A673 (cell line): ENCODE measurements around the gene SLC16A7. TPM values are rescaled to one million over a fixed set of nuclear protein-coding genes. Genes with fewer than 3 reads are reported as not detected.

ENCODE experiments used
- BruUV-seq: library from RNA; stranded (reverse); fragments of 400-500 nt; replicated peaks from 2 replicates; lab custom pipeline; 2021; lab: Mats Ljungman, UMichigan
- CTCF ChIA-PET: fragments of 300-600 bp; sonication (Branson Sonifier 250); formaldehyde crosslinking; loops from one replicate; lab custom pipeline; 2022; ENCODE audit warnings: antibody characterized with exemption; lab: Charles Lee
- POLR2A ChIA-PET: fragments of 300-600 bp; sonication (Branson Sonifier 250); formaldehyde crosslinking; loops from one replicate; lab custom pipeline; 2022; ENCODE audit warnings: antibody characterized with exemption; ENCODE audit not compliant: low non-redundant PET; lab: Charles Lee
- DNase-seq: peaks from one replicate; pipeline ENCODE4 v3.0.0-alpha.2; 2015; ENCODE audit warnings: low spot score
- H3K27ac ChIP-seq: fragments of 200-600 bp; sonication (generic); 2 replicates; pipeline ENCODE4 v1.5.1; 2016; ENCODE audit warnings: mixed run types, low read depth, mild to moderate bottlenecking, mixed read lengths, antibody characterized with exemption, low read length; ENCODE audit not compliant: poor library complexity, severe bottlenecking
- H3K27me3 ChIP-seq: fragments of 200-600 bp; sonication (generic); replicated peaks from 2 replicates; pipeline ENCODE4 v1.6.1; 2017; ENCODE audit warnings: mixed run types, low read depth, mild to moderate bottlenecking, mixed read lengths, antibody characterized with exemption, low read length; ENCODE audit not compliant: insufficient read depth, poor library complexity
- H3K36me3 ChIP-seq: fragments of 200-600 bp; sonication (generic); 2 replicates; pipeline ENCODE4 v1.6.1; 2016; ENCODE audit warnings: mixed run types, mild to moderate bottlenecking, mixed read lengths, antibody characterized with exemption, low read length; ENCODE audit not compliant: insufficient read depth, poor library complexity, severe bottlenecking
- H3K4me1 ChIP-seq: fragments of 200-600 bp; sonication (generic); 2 replicates; pipeline ENCODE4 v1.6.1; 2017; ENCODE audit warnings: mixed run types, mild to moderate bottlenecking, mixed read lengths, antibody characterized with exemption, low read length; ENCODE audit not compliant: insufficient read depth, poor library complexity, severe bottlenecking
- H3K4me3 ChIP-seq: fragments of 200-600 bp; sonication (generic); 2 replicates; pipeline ENCODE4 v1.5.1; 2016; ENCODE audit warnings: low read depth, mixed run types, mild to moderate bottlenecking, mixed read lengths, low read length; ENCODE audit not compliant: poor library complexity, severe bottlenecking
- H3K9me3 ChIP-seq: fragments of 200-600 bp; sonication (generic); 2 replicates; pipeline ENCODE4 v1.6.1; 2016; ENCODE audit warnings: mixed run types, low read depth, mild to moderate bottlenecking, mixed read lengths, antibody characterized with exemption, low read length; ENCODE audit not compliant: poor library complexity, severe bottlenecking
- EZH2 ChIP-seq: fragments of 200-600 bp; sonication (generic); IDR thresholded peaks from 2 replicates; pipeline ENCODE4 v1.6.1; 2017; ENCODE audit warnings: borderline replicate concordance, low read depth, mild to moderate bottlenecking, mixed read lengths, antibody characterized with exemption, low read length; ENCODE audit not compliant: poor library complexity, severe bottlenecking
- intact Hi-C: fragments of 100-400 bp; cut with micrococcal nuclease; formaldehyde crosslinking; loops from one replicate; pipeline ENCODE4 v1.10.0; 2022; ENCODE audit not compliant: unreplicated experiment
- total RNA-seq: library from RNA; stranded (reverse); gene quantifications from 2 replicates; pipeline ENCODE4 v1.2.3, GENCODE V29; 2021
- TF ChIP-seq, protein P1 (sequence below): fragments of 300-800, 200-600 bp; sonication (generic); conservative IDR thresholded peaks from 2 replicates; pipeline ENCODE4 v1.5.1; 2017; ENCODE audit warnings: low read depth, mild to moderate bottlenecking, antibody characterized with exemption, low read length, moderate library complexity, mixed read lengths

The SLC16A7 gene
- total RNA-seq, 1 experiment from 2014 or later, result 2.5 TPM

DNA sequence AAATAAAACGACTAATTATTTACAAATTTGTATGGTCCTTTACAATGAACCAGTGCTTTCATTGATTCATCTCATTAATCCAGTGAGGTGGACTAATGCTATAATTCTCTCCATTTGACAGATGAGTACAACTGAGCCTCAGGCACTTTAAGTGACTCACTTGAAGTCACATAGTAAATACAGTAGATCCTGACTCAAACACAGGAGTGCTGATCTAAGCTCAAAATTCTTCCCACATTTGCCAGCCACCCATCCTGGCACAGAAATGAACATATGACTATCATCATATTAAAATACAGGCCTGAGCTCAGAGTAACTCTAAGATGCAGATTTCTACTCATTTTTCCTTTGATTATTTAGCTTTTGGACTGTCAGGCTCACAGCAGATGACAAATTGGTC lies 30.6 kb downstream of the SLC16A7 start:
- Histone ChIP-seq H3K27me3 (no peaks in the 10 kb centered on the region), H3K9me3 (no peaks in the 10 kb centered on the region), H3K4me3 (no peak overlapping the region), H3K27ac (no peak overlapping the region), H3K4me1 (no peaks in the 10 kb centered on the region), H3K36me3 (no peaks in the 10 kb centered on the region)
- no TSS peak for BruUV-seq
- intact Hi-C loops, result no loop called here
- ChIA-PET POLR2A (no interaction called here), CTCF (no interaction called here)
- no peak for DNase-seq
- no peak for TF ChIP-seq EZH2
- TF ChIP-seq, protein P1, sequence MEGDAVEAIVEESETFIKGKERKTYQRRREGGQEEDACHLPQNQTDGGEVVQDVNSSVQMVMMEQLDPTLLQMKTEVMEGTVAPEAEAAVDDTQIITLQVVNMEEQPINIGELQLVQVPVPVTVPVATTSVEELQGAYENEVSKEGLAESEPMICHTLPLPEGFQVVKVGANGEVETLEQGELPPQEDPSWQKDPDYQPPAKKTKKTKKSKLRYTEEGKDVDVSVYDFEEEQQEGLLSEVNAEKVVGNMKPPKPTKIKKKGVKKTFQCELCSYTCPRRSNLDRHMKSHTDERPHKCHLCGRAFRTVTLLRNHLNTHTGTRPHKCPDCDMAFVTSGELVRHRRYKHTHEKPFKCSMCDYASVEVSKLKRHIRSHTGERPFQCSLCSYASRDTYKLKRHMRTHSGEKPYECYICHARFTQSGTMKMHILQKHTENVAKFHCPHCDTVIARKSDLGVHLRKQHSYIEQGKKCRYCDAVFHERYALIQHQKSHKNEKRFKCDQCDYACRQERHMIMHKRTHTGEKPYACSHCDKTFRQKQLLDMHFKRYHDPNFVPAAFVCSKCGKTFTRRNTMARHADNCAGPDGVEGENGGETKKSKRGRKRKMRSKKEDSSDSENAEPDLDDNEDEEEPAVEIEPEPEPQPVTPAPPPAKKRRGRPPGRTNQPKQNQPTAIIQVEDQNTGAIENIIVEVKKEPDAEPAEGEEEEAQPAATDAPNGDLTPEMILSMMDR, result no peak

DNA sequence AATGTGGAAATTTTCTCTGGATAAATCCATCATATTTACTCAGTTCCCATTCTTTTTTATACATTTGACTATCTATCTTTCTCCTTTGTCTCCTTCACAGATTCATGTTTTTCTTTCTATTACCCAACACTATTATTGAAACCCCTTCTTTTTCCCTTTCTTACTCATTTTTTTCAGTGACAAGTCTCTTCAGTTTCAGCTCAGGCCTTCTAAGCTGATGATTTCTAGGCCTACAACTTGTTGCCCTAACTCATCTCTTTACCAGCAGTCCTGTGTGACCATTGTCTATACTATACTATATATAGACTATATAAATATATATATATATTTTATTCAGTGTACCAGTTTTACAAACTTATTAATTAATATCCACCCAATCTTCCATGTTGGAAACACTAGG lies 31.8 kb downstream of the SLC16A7 start:
- CTCF ChIA-PET, result no interaction called here
- DNase-seq, result no peak
- Histone ChIP-seq H3K4me1 (no peaks in the 10 kb centered on the region), H3K9me3 (no peaks in the 10 kb centered on the region), H3K4me3 (no peak overlapping the region), H3K27ac (no peak overlapping the region), H3K36me3 (no peaks in the 10 kb centered on the region), H3K27me3 (no peaks in the 10 kb centered on the region)
- TF ChIP-seq, protein P1, result no peak
- no peak for TF ChIP-seq EZH2
- POLR2A ChIA-PET, result no interaction called here
- BruUV-seq, result no TSS peak
- intact Hi-C loops, result no loop called here

DNA sequence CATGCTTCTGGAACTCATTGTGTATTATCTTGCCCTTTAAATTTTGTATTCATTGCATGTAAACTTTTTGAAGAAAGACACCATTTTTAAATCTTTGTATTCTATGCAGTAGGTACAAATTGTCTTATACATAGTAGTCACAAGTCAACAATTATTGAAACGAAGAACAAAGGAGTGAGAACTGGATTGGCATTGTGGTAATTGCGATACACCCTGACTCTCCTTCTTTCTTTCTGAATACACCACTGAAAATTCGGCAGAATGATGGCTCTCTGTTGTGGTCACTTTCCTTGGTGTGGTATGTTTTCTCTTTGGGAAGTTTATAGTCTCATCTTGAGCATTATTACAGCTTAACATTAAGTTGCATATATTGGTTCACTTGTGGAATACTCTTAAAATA lies 34.1 kb downstream of the SLC16A7 start:
- intact Hi-C loops, result no loop called here
- DNase-seq, result no peak
- no peaks in the 10 kb centered on the region for H3K9me3 ChIP-seq
- H3K27ac ChIP-seq, result no peak overlapping the region
- H3K4me1 ChIP-seq, result no peaks in the 10 kb centered on the region
- H3K27me3 ChIP-seq, result no peaks in the 10 kb centered on the region
- no peak for TF ChIP-seq EZH2
- TF ChIP-seq, protein P1, result no peak
- POLR2A ChIA-PET, result no interaction called here
- CTCF ChIA-PET, result interaction anchor here (0.5 kb wide), 1 partner anchor 180 kb away, joined by 4 read pairs; no protein-coding TSS in a partner anchor
- BruUV-seq, result no TSS peak
- H3K36me3 ChIP-seq, result no peaks in the 10 kb centered on the region
- H3K4me3 ChIP-seq, result no peak overlapping the region
